GM10847 (cell line): ENCODE results near the gene SZRD1.
A peak's percentile ranks its signal among the peaks of the same experiment; 100 is the strongest.

Experiments used
- POLR2A ChIP-seq: IDR thresholded peaks from 2 replicates; pipeline ENCODE4 v1.6.1; 2011; ENCODE audit not compliant: insufficient read length; ENCODE audit errors: extremely low read depth

SZRD1 gene, protein sequence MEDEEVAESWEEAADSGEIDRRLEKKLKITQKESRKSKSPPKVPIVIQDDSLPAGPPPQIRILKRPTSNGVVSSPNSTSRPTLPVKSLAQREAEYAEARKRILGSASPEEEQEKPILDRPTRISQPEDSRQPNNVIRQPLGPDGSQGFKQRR

DNA sequence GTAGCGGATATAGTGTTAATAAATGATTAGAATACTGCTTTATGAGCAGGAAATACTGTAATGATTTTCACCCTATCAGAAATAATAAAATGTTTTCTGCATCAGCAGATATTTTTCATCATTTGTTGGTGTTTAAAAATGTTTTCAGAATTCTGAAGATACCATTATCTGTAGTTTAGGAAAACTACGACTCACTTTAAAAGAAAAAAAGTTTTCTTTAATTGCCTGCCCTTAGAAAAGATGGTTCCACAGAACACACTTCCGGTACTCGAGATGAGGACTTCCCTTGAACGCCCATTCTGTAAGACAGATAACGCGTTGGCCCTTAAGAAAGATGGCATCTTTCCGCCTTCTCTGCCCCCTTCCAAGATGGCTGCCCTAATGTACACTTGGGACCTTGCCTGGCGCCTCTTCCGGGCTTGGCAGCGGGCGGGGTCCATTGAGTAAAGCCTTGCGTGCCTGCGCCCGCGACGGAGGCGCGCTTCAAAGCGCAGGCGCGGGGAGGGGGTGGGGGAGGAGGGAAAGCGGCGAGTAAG, at the start of gene SZRD1:
SZRD1 (plus strand) TSS at position 521 of the 536 bp plus-strand sequence. CDS start 16 bp downstream, outside the sequence.
- no peak for TF ChIP-seq POLR2A

DNA sequence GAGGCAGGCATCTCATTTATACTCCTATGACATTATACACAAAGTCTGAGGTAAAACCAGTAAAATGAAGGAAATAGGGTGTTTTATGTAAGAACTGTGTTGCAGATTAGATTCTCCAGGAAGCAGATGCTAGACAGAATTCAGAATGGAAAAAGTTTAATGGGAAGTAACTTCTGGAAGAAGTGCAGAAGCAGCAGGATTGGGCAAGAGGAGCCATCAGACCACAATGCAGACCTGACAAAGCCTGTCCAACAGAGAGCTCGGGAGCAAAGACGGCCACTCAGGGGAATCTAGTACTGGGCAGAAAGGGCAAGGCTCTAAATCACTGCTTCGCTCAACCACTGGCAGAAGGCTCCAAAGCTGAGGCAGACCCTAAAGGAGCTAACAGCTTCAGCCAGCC, 48.5 kb upstream of the SZRD1 start:
- TF ChIP-seq POLR2A: no peak

DNA sequence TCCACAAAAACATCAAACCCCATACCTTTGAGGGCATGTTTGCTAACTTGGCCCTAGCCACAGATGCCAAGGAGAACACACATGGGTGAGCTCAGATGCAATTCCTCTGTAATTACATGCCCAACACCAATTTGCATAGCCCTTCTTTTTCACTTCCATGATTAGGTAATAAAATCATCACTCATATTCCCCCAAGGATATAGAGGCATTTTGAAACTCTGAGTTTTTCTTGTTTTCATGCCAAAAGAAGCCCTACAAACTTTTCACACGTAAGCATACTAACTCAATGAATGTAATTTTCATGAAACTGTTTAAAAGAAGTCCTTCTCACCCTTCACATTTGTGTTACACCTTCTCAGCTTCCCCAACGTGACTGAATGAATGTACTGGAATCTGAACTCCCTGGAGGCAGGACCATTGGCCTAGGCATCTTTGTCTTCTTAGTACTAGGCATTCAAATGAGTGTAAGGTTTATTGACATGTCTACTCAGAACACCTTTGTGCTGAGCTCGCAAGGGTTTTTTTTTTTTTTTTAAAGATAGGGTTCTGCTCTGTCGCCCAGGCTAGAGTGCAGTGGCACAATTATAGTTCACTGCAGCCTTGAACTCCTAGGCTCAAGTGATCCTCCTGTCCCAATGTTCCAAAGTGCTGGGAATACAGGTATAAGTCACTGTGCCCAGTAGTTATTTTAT, 45.7 kb upstream of the SZRD1 start:
- no peak for TF ChIP-seq POLR2A

DNA sequence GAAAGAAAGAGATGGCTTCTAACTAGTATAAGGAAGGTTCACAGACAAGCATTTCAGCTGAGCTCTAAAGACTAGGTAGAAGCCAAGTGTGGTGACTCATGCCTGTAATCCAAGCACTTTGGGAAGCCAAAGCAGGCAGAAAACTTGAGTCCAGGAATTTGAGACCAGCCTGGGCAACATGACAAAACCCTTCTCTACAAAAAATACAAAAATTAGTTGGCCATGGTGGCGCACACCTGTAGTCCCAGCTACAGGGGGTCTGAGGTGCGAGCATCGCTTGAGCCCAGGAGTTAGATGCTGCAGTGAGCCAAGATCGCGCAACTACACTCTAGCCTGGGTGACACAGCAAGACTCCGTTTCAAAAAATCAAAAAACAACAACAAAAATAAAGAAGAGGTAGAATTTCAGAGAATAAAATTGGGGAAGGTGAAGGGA, 42.6 kb upstream of the SZRD1 start:
- TF ChIP-seq POLR2A: no peak

DNA sequence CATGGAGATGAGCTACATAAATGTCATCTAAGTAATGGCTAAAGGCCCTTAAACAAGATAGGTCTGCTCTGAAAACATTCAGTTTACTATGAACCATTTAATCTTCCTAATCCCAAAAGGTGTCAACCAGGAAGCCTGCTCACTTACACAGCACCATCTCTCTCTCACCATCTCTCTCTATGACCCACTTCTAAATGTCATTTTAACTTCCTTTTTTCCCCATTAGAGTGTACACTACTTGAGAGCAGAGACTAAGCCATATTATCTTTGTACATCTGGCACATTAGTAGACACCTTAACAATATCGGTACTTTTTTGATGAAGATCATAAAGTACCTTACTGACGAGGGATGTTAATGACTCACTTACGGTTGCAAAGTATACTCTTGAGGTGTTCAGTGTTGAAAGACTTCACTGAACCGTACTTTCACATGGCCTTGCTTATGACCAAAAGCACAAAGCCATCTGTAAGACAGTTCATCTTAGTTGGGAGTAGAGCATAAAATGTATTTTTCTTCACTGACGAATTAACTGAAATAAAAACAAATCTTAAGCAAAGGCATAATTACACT, 40.1 kb upstream of the SZRD1 start:
- TF ChIP-seq POLR2A: no peak

DNA sequence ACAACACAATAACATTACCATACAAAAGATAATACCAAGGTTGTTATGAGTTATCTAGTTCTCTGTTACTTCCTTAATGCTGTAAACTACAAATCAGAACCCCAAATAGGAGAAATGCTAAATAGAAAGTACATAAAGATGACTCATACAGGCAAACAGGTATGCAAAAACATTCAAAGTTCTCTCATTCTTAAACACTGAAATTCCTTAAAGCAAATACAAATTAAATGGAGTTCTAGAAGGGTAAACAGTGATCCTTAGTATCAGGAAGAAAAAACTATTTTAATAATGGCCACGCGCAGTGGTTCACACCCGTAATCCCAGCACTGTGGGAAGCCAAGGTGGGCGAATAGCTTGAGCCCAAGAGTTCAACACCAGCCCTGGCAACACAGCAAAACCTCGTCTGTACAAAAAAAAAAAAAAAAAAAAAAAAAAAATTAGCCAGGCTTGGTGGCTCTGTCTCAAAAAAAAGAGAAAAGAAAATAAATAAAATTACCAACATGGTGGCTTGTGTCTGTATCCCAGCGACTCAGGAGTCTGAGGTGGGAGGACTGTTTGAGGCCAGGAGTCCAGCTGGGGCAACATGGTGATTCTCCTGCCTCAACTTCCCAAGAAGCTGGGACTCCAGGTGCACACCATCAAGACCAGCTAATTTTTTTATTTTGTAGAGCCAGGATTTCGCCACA, 32.2 kb upstream of the SZRD1 start:
- no peak for TF ChIP-seq POLR2A

DNA sequence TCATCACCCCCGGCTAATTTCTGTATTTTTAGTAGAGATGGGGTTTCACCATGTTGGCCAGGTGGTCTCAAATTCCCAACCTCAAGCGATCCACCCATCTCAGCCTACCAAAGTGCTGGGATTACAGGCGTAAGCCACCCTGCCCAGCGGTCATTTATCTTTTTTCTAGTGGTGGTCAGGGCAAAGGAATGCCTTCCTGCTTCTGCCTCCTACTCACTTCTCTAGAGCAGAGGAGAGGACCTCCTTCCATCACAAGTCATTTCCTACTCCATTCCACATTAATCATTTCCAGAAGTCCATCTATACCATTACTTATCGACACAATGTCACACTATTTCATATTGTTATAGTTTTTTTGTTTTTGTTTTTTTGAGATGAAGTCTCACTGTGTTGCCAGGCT, 28.1 kb upstream of the SZRD1 start:
- no peak for TF ChIP-seq POLR2A

DNA sequence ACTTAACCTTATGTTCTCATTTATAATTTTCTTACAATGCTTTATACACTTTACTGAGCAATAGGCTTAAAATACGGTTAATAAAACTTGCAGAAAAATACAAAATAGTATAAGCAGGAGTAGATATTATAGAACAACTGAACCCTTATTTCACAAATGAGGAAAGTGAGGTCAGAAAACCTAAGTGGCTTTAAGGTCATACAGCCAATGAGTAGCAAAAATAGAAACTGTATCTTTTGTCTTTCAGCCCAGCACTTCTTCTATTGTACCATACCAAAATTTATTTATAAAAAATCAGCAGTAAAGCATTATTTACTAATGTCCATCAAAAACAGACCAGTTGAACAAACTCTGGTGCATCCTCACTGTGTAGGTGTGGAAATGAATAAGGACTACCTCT, 26.4 kb upstream of the SZRD1 start:
- TF ChIP-seq POLR2A: no peak

DNA sequence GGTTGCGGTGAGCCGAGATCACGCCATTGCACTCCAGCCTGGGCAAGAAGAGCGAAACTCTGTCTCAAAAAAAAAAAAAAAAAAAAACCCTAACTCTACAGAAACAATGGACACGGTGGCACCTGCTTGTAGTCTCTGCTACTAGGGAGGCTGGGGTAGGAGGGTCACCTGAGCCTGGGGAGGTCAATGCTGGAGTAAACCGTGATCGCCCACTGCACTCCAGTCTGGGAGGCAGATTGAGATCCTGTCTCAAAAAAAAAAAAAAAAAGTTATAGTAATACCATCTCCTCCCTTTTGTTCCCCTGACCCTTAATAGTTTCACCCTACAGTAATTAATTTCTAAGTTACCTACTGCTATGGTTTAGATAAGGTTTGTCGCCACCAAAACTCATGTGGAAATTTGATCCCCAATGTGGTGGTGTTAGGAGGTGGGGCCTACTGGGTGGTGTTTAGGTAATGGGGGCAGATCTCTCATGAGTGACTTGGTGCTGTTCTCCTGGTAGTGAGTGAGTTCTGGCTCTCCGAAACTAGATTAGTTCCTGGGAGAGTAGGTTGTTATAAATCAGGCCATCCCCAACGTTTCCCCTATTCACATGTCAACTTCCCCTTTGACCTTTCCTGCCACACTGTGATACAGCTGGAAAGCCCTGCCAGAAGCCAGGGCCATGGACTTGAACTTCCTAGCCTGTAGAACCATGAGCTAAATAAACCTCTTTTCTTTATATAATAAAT, 24.5 kb upstream of the SZRD1 start:
- no peak for TF ChIP-seq POLR2A

DNA sequence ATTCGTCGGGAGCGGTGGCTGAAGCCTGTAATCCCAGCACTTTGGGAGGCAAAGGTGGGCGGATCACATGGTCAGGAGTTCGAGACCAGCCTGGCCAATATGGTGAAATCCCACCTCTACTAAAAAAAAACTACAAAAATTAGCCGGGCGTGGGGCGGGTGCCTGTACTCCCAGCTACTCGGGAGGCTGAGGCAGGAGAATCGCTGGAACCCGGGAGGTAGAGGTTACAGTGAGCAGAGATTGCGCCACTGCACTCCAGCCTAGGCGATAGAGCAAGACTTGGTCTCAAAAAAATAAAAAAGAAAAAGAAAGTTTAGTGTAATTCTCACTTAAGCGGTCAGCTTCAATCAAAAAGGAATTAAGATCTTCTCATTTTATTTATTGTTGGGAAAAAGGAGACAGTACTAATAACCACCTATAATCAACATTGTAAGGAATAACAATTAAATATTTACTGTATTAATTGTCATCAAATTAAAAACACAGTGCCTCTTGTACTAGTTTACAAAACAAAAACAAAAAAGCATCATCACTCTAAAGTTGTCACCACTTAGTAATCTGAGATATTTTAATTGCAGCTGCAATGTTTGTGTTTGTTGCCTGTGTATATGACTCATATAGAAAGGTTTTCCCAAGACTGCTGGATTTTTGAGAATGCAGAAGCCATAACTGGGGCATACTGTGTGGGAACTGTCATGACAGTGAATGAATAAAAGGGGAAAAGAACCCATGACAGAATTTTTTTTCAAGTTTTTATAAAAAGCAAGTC, 18.4 kb upstream of the SZRD1 start:
- TF ChIP-seq POLR2A: no peak

DNA sequence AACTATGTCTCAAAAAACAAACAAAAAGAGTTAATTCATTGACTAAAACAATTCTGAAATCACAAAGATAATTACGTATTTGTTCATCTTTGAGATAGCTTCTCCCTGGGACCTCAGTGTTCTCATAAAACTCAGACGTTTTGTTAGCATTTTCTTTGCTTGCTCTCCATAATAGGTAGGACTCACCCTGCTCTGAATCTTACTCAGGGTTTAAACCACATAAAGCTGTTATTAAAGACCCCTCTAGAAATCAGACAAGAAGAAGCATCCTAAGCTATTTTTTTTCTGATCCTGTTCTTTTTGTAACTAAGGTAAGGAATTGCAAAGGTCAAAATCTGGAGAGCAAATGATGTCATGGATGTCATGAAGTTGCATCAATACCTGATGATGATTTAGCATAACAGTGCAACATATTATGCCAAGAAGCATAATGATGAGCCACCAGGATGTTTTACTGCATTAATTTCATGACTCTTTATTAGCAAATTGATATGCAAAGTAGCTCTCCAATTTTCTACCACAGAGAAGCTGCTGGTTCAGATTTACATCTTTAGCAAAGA, 17.1 kb upstream of the SZRD1 start:
- no peak for TF ChIP-seq POLR2A

DNA sequence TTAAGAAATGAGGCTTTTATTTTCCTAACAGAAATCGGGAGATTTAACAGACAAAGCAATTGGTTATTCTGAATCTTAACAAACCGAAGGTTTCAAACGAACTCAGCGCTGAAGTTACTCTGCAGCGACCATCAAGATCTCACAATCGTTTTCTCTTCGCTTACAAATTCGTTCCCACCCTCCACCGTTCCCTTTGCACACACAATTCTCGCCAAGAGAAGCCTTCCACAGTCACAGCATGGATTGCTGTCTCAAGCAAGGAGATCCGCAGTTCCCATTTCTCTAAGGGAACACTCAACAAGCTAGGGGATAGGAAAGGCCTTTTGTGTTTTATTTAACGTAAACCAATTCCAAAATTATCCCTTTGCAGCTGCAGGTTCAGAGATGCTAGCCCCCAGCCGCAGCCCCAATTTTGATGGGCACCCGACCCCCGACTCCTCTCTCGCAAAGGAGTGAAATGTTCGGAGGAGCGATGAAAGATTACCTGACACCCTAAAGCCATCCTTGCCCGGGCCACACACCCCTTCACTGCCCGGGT, 15.5 kb upstream of the SZRD1 start:
- no peak for TF ChIP-seq POLR2A

DNA sequence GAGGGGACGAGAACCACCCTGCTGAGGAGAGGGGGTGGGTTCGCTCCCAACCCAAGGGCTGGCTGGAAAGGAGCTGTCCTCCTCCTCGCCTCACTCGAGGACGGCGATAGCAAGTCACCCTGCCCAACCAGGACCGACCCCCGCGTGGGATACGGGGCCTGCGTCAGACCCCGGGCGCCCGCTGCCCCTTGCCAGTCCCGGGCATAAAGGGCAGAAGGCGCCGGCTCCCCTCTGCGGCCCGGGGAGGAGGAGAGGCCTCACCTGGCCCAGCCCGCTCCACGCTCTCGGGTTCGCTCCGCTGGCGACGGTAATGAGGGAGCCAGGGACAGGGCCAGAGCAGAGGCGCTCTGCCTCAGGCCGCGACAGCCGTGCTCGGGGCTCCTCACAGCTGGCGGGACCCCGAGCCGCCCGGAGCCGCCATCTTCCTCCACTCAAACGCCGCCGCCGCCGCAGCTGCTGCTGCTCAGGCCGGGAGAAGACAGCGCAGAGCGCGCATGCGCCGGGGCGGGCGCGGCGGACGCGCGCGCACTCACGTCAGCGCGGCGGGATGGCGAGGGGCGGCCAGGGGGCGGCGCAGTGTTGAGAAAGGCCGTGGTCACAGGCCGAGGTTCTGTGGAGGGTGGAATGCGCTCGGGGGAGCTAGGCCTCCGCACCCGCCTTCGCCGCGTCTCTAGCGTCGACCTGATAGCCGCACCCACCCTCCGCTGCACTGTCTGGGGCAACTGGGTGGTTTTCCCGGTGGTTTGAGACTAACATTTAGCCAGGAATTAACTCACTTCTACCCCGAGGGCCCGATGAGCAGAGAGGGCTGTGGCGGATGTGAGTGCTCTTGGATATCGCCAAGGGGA, 14.8 kb upstream of the SZRD1 start, which contains the start of gene FBXO42:
FBXO42 (minus strand) TSS at position 487 of the 848 bp plus-strand sequence. CDS start 37,062 bp downstream, outside the sequence.
- TF ChIP-seq POLR2A: peak; percentile 80
